Measurements from ENCODE around the gene MTA1.

MTA1 gene

DNA sequence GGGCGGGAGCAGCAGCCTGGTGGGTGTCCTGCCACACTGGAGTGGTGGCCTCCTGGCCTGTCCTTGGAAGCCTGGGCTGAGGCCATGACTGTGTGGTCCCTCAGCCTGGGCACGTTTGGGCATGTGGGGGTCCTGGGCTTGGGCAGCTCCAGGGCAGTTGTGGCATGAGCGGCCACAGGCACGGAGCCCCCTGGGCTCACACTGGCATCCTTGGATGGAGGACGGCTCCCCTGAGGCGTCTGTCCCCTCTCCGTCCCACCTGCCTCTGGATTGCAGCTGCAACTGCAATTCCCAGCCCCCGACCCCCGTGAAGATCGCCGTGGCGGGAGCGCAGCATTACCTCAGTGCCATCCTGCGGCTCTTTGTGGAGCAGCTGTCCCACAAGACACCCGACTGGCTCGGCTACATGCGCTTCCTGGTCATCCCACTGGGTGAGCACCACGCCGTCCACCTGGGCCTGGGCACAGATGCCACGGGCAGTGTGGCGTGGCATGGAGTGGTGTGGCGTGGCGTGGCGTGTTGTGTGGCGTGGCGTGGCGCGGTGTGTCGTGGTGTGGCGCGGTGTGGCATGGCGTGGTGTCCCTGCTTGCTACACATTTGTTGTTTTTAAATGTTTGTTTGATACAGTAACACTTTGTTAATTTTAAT, 36.4 kb upstream of the MTA1 start:
- ATAC-seq (replicated peaks; ENCODE audit: extremely low read depth, poor library complexity, severe bottlenecking) (no peak), DNase-seq (ENCODE audit: low spot score in 2 of 2) (no peak)
- H3K4me1 Mint-ChIP-seq = no peaks in the 10 kb centered on the region
- H3K27ac Mint-ChIP-seq (ENCODE audit: low read depth) = no peak overlapping the region
- H3K4me3 Mint-ChIP-seq = no peak overlapping the region
- H3K27me3 Mint-ChIP-seq = no peaks in the 10 kb centered on the region
- peaks cover under 1% of the 10 kb centered on the region for H3K36me3 Mint-ChIP-seq (ENCODE audit: insufficient read depth)
- no peaks in the 10 kb centered on the region for H3K9me3 Mint-ChIP-seq

DNA sequence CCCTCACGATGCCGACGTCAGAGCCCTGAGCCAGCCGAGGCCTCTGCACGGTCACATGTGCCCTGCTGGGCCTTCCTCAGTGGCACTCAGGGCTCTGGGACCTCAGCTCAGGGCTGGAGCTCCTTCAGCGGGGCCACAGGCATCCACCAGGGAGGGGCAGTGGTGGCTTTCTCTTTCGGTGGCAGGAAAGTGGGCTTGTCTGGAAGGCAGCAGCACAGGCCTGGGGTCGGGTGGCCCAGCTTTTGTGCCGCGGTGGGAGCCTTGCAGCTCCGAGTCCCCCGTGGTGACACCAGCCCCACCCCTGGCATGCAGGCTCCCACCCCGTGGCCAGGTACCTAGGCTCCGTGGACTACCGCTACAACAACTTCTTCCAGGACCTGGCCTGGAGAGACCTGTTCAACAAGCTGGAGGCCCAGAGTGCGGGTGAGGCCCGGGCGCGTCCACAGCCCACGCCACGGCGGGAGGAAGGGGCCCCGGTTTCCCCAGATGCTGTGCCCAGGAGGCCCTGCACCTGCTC, 35.5 kb upstream of the MTA1 start:
- H3K36me3 Mint-ChIP-seq (ENCODE audit: insufficient read depth) = peaks cover 3% of the 10 kb centered on the region
- H3K27ac Mint-ChIP-seq (ENCODE audit: low read depth) = no peak overlapping the region
- ATAC-seq (replicated peaks; ENCODE audit: extremely low read depth, poor library complexity, severe bottlenecking) = no peak
- H3K4me1 Mint-ChIP-seq = no peaks in the 10 kb centered on the region
- no peaks in the 10 kb centered on the region for H3K27me3 Mint-ChIP-seq
- no peak overlapping the region for H3K4me3 Mint-ChIP-seq
- no peak for DNase-seq (ENCODE audit: low spot score in 2 of 2)
- no peaks in the 10 kb centered on the region for H3K9me3 Mint-ChIP-seq

DNA sequence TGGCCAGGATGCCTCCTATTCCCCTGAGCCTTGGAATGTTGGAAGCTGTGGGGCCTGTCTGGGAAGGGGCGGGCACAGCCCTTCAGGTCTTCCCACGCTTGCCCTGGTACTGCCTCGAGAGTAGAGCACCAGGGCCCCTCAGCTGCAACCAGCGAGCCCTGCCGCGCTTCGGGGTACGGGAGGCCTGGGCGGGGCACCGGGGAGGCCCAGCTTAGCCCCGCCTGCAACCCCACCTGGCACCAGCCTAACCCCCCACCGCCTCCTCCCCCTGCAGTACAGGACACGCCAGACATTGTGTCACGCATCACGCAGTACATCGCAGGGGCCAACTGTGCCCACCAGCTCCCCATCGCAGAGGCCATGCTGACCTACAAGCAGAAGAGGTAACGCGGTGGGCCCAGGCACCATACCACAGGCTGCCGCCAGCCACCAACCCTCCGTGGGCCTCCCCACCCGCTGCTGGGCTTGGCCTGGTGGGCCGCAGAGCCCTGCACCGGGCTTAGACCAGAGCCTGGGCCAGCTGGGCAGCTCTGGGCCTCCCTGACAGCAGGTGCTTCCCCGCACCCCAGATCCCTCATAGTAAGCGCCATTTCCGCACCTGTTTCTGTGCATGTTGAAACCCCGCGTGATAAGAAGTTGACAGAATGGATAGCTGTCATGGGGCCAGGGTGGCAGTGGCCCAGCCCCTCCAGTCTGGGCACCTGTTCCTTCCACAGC, 34.9 kb upstream of the MTA1 start:
- Mint-ChIP-seq H3K27ac (ENCODE audit: low read depth) (no peak overlapping the region), H3K9me3 (no peaks in the 10 kb centered on the region), H3K4me1 (no peaks in the 10 kb centered on the region), H3K4me3 (no peak overlapping the region), H3K27me3 (no peaks in the 10 kb centered on the region), H3K36me3 (ENCODE audit: insufficient read depth) (peaks cover 3% of the 10 kb centered on the region)
- DNase-seq (ENCODE audit: low spot score in 2 of 2) (no peak), ATAC-seq (replicated peaks; ENCODE audit: extremely low read depth, poor library complexity, severe bottlenecking) (no peak)

DNA sequence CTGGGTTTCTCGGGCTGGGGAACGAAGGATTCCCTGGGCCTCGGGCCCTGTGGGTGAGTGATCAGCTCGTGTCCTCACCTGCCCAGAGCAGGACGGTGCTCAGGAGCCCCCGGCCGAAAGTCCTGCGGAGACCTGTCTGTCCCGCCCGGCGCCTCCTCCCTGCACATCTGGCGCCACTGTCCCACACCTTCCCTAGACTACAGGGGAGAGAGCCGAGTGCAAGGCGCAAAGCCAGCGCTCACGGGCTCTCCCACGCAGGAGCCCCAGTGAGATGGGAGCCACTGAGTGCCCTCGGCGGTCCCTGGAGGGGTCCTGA, 34.3 kb upstream of the MTA1 start:
- no peak for DNase-seq (ENCODE audit: low spot score in 2 of 2)
- H3K27me3 Mint-ChIP-seq = no peaks in the 10 kb centered on the region
- H3K4me1 Mint-ChIP-seq = no peaks in the 10 kb centered on the region
- no peak for ATAC-seq (replicated peaks; ENCODE audit: extremely low read depth, poor library complexity, severe bottlenecking)
- H3K9me3 Mint-ChIP-seq = no peaks in the 10 kb centered on the region
- H3K36me3 Mint-ChIP-seq (ENCODE audit: insufficient read depth) = peaks cover 3% of the 10 kb centered on the region
- H3K27ac Mint-ChIP-seq (ENCODE audit: low read depth) = no peak overlapping the region
- no peak overlapping the region for H3K4me3 Mint-ChIP-seq

DNA sequence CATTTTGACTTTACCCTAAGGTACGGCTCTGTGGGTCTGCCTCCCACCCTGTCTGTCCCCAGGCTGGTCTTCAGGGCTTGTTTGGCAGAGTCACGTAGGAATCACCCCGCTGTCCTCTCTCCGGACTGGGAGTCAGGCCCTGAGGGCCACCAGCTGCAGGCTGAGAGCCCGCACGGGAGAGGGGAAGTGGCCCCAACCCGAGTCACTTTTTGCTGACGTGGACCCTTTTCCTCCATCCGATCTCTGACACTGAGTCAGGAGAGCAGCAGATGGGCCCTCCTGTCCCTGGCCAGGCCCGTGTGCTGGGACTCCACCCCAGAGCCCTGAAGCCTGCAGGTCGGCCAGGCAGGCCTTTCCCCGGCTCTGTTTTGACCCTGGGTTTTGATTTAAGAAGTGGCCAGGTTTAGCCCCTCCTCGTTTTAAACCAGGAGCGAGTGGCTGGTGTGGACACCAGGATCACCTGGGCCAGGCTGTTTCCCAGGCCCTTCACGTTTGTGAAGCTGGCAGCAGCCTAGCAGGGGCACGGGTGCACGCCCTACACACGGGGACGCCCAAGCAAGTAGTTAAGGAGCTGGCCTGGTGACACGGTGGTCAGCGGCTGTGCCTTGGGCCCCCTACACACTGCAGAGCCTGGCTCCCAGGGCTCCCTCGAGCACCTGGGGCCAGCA, 33.8 kb upstream of the MTA1 start:
- no peaks in the 10 kb centered on the region for H3K27me3 Mint-ChIP-seq
- no peaks in the 10 kb centered on the region for H3K9me3 Mint-ChIP-seq
- peaks cover 3% of the 10 kb centered on the region for H3K36me3 Mint-ChIP-seq (ENCODE audit: insufficient read depth)
- no peak overlapping the region for H3K27ac Mint-ChIP-seq (ENCODE audit: low read depth)
- DNase-seq (ENCODE audit: low spot score in 2 of 2) (no peak), ATAC-seq (replicated peaks; ENCODE audit: extremely low read depth, poor library complexity, severe bottlenecking) (no peak)
- no peak overlapping the region for H3K4me3 Mint-ChIP-seq
- no peaks in the 10 kb centered on the region for H3K4me1 Mint-ChIP-seq

DNA sequence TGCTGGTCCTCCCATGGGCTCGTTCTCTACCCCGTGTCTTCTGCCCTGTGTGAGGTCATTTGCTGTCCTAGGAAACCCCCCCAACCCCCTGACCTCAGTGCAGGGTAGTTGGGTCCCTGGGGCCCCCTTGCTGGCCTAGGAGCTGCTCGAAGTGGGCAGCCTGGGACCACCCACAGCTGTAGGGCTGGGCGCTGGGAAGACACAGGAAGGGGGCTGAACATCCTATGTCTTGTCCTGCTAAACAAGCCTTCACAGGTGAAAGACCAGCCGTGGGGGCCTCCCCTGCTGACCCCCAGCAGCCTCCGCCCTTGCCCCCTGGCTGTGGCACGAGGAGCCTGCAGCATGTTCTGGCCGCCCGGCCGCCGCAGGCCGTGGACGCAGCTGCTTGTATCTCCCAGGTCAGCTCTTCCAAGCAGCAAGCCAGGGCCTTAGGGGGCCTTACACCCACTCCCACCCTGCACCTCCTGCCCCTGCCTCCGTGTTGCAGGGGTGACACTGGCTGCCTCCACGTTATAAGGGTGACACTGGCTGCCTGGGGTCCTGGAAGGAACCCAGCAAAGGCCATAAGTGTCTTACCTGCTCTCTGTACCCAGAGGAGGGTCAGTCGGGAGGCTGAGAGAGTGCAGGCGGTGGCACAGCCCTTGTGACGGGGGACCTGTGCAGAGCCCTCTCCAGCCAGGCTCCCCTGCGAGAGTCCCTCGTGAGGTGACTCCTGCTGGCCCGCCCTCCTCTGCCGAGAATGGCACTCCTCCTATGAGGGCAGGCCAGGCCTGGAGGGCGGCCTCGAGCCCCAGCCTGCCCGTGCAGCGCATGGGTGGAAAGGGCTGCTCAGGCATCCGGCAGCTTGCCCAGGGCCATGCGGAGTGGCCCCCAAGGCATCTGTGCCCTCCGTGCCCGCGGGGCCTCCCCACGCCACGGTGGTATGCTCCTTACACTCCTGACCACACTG, 32.8 kb upstream of the MTA1 start:
- Mint-ChIP-seq H3K4me1 (no peaks in the 10 kb centered on the region), H3K36me3 (ENCODE audit: insufficient read depth) (peaks cover 3% of the 10 kb centered on the region), H3K27ac (ENCODE audit: low read depth) (no peak overlapping the region), H3K9me3 (no peaks in the 10 kb centered on the region), H3K4me3 (no peak overlapping the region), H3K27me3 (no peaks in the 10 kb centered on the region)
- ATAC-seq (replicated peaks; ENCODE audit: extremely low read depth, poor library complexity, severe bottlenecking) = no peak
- no peak for DNase-seq (ENCODE audit: low spot score in 2 of 2)

DNA sequence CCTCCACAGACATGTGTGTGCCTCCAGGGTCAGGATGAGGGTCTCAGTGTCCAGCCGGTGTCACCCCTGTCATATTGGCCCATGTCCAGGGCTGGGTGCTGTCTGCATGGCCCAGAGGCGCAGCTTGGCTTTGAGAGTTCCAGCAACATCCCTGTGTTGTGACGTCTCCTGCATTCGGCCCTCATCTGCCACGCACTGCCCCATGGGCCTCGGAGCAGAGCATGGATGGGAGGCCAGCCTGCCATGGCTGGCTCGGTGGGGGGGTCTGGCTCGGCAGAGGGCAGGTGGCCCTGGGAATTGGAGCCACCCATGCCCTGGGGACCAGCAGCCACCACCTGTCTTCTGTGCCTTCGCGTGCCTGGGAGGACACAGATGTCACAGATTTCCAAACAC, 32.1 kb upstream of the MTA1 start:
- DNase-seq (ENCODE audit: low spot score in 2 of 2) (no peak), ATAC-seq (replicated peaks; ENCODE audit: extremely low read depth, poor library complexity, severe bottlenecking) (no peak)
- no peaks in the 10 kb centered on the region for H3K4me1 Mint-ChIP-seq
- no peak overlapping the region for H3K27ac Mint-ChIP-seq (ENCODE audit: low read depth)
- no peaks in the 10 kb centered on the region for H3K27me3 Mint-ChIP-seq
- H3K36me3 Mint-ChIP-seq (ENCODE audit: insufficient read depth) = peaks cover 3% of the 10 kb centered on the region
- no peak overlapping the region for H3K4me3 Mint-ChIP-seq
- H3K9me3 Mint-ChIP-seq = no peaks in the 10 kb centered on the region

DNA sequence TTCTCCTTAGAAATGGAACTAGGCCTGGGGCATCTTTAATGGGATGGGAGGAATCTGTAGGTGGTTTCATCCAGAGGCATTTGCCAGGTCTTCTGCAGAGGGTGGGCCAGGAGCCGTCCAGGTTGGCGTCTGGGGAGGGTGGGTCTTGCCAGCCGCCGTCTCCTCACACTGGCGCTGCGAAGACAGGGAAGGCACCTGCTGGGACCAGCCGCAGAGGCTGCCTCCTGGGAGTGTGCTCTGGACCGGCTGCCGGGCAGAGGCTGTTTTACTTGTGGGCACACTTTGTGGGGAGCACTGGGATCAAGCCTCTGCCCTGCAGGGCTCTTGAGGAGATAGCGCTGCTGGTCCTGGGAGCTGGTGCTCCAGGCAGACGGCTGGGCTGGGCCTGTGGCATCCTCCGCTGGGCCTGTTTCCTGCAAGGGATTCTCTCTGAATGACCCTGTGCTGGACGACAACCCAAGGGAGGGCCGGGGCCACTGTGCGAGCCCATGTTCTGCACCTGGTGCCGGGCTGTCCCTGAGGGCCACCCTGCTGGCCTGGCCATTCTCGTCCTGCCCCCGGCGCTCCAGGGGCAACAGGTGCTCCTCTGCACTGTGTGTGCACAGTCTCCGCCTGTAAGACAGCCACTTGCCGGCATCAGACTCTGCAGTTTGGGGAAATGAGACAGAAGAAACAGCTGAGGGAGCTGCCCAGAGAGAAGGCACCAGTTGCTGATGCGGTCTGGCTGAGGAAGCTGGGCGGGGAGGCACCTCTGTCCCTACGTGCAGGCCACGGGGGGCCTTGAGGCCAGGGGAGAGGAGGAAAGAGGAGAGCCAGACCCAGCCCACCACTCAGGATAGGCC, 31.3 kb upstream of the MTA1 start:
- Mint-ChIP-seq H3K27ac (ENCODE audit: low read depth) (no peak overlapping the region), H3K36me3 (ENCODE audit: insufficient read depth) (peaks cover 3% of the 10 kb centered on the region), H3K4me3 (no peak overlapping the region), H3K4me1 (no peaks in the 10 kb centered on the region), H3K27me3 (no peaks in the 10 kb centered on the region), H3K9me3 (no peaks in the 10 kb centered on the region)
- ATAC-seq (replicated peaks; ENCODE audit: extremely low read depth, poor library complexity, severe bottlenecking) (no peak), DNase-seq (ENCODE audit: low spot score in 2 of 2) (no peak)

DNA sequence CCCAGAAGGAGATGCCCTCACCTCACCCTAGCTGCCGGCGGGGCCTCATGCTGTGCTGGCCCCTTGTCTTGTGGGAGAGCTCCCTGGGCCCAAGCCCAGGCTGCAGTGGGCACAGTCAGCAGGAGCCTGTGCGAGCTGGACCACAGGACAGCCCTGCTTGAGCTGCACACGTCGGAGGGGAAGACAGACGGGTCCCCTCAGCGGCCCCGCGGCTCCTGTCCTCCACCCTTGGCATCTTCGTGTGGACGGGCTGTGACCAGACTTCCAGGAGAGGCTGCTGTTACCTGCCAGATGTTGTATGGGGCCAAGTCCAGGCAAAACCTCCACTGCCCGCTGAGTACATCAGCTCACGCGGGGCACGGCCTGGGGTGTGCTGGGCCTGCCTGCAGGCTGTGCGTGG, 30.7 kb upstream of the MTA1 start:
- DNase-seq (ENCODE audit: low spot score in 2 of 2) (no peak), ATAC-seq (replicated peaks; ENCODE audit: extremely low read depth, poor library complexity, severe bottlenecking) (no peak)
- no peak overlapping the region for H3K27ac Mint-ChIP-seq (ENCODE audit: low read depth)
- no peak overlapping the region for H3K4me3 Mint-ChIP-seq
- H3K9me3 Mint-ChIP-seq = no peaks in the 10 kb centered on the region
- no peaks in the 10 kb centered on the region for H3K4me1 Mint-ChIP-seq
- no peaks in the 10 kb centered on the region for H3K27me3 Mint-ChIP-seq
- peaks cover 3% of the 10 kb centered on the region for H3K36me3 Mint-ChIP-seq (ENCODE audit: insufficient read depth)

DNA sequence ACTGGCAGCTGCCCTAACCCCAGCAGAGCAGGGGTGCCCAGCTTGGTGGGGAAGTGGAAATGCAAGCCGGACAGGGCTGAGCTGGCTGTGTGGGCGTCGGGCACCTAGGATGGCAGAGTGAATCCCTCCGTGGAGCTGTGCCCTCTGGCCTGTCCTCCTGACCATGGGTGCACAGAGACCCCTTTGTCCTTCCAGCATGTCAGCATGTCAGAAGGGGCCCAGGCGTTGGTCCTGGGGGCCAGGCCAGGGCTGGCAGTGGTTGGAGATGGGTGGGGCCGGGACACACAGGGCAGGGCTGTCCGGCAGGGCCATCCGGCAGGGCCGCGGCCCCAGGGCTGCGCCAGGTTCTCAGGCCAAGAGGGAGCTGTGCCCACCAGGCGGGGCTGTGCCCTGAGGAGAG, 30.1 kb upstream of the MTA1 start:
- no peaks in the 10 kb centered on the region for H3K9me3 Mint-ChIP-seq

DNA sequence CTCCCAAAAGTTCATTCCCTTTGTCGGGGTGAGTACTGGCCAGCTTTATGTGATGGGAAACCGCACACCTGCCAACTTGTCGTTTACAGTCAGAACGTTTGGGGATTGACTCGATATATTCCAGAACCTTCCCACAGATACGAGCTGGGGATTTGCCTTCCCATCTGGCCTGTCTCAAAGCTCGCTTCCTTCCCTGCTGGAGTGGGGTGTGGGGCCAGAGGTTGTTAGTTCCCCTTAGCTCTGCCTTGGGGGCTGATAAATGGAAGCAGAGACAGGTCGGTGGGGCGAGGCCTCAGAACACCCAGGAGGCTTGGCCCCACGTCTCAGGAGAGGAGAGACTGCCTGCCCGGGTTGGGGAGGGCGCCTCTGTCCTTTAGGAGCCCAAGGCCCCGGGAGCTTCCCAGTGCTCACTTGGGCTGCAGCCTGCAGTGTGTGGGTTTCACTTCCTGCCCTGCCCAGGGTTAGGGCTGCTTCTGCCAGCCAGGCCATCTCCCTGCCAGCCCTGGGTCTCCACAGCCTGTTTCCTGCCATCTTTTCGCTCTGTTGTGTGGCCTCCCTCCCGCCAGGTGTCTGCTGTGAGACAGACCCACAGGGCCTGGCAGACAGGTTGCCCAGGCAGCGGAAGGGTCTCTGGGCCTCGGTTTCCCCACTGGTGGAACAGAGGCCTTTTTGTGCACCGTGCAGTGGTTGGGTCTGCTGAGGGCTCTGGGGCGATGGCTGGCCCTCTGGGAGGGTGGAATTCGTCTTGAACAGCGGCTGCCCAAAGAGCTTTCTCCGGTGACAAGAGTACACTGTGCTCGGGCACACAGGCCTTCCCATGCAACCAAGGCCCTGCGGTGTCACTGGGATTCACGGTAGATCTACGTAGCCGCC, 29.4 kb upstream of the MTA1 start:
- ATAC-seq (replicated peaks; ENCODE audit: extremely low read depth, poor library complexity, severe bottlenecking) (no peak), DNase-seq (ENCODE audit: low spot score in 2 of 2) (no peak)
- H3K4me1 Mint-ChIP-seq = no peaks in the 10 kb centered on the region
- no peak overlapping the region for H3K27ac Mint-ChIP-seq (ENCODE audit: low read depth)
- H3K36me3 Mint-ChIP-seq (ENCODE audit: insufficient read depth) = peaks cover 3% of the 10 kb centered on the region
- no peaks in the 10 kb centered on the region for H3K27me3 Mint-ChIP-seq
- no peaks in the 10 kb centered on the region for H3K9me3 Mint-ChIP-seq
- H3K4me3 Mint-ChIP-seq = no peak overlapping the region

More for the DNA sequence above, 30.1 kb upstream of the MTA1 start:
- H3K27ac Mint-ChIP-seq (ENCODE audit: low read depth) = no peak overlapping the region
- ATAC-seq (replicated peaks; ENCODE audit: extremely low read depth, poor library complexity, severe bottlenecking) (no peak), DNase-seq (ENCODE audit: low spot score in 2 of 2) (no peak)
- no peak overlapping the region for H3K4me3 Mint-ChIP-seq
- H3K27me3 Mint-ChIP-seq = no peaks in the 10 kb centered on the region
- H3K36me3 Mint-ChIP-seq (ENCODE audit: insufficient read depth) = peaks cover 3% of the 10 kb centered on the region
- no peaks in the 10 kb centered on the region for H3K4me1 Mint-ChIP-seq
